Measurements from ENCODE around the gene MAZ.
A peak's percentile ranks its signal among the peaks of the same experiment; 100 is the strongest.

The MAZ gene

DNA sequence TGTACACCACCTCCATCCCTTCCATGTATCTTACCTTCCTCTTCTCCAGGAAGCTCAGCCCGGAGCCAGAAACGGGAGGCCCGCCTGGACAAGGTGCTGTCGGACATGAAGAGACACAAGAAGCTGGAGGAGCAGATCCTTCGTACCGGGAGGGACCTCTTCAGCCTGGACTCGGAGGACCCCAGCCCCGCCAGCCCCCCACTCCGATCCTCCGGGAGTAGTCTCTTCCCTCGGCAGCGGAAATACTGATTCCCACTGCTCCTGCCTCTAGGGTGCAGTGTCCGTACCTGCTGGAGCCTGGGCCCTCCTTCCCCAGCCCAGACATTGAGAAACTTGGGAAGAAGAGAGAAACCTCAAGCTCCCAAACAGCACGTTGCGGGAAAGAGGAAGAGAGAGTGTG lies 13.2 kb downstream of the MAZ start:
- peak overlapping the region; percentile 98 for H3K4me3 ChIP-seq (ENCODE audit: low read depth, low read length)
- TF ChIP-seq, protein P1, sequence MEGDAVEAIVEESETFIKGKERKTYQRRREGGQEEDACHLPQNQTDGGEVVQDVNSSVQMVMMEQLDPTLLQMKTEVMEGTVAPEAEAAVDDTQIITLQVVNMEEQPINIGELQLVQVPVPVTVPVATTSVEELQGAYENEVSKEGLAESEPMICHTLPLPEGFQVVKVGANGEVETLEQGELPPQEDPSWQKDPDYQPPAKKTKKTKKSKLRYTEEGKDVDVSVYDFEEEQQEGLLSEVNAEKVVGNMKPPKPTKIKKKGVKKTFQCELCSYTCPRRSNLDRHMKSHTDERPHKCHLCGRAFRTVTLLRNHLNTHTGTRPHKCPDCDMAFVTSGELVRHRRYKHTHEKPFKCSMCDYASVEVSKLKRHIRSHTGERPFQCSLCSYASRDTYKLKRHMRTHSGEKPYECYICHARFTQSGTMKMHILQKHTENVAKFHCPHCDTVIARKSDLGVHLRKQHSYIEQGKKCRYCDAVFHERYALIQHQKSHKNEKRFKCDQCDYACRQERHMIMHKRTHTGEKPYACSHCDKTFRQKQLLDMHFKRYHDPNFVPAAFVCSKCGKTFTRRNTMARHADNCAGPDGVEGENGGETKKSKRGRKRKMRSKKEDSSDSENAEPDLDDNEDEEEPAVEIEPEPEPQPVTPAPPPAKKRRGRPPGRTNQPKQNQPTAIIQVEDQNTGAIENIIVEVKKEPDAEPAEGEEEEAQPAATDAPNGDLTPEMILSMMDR (IDR thresholded peaks at IDR 0.05; ENCODE audit: low read depth, low read length), result no peak

- TF ChIP-seq, protein P1 (IDR thresholded peaks at IDR 0.05; ENCODE audit: low read depth, low read length), result no peak
- peak within 1 kb of the TSS; percentile 98 for H3K4me3 ChIP-seq (ENCODE audit: low read depth, low read length)
Measured at GRCh38 chr16:29820271-29820701, 14.0 kb downstream of the MAZ start, which contains the start of gene MVP. Gene MVP, plus strand, starts transcription at chr16:29820462. Its CDS starts 10,088 bp downstream, at chr16:29830550.

DNA sequence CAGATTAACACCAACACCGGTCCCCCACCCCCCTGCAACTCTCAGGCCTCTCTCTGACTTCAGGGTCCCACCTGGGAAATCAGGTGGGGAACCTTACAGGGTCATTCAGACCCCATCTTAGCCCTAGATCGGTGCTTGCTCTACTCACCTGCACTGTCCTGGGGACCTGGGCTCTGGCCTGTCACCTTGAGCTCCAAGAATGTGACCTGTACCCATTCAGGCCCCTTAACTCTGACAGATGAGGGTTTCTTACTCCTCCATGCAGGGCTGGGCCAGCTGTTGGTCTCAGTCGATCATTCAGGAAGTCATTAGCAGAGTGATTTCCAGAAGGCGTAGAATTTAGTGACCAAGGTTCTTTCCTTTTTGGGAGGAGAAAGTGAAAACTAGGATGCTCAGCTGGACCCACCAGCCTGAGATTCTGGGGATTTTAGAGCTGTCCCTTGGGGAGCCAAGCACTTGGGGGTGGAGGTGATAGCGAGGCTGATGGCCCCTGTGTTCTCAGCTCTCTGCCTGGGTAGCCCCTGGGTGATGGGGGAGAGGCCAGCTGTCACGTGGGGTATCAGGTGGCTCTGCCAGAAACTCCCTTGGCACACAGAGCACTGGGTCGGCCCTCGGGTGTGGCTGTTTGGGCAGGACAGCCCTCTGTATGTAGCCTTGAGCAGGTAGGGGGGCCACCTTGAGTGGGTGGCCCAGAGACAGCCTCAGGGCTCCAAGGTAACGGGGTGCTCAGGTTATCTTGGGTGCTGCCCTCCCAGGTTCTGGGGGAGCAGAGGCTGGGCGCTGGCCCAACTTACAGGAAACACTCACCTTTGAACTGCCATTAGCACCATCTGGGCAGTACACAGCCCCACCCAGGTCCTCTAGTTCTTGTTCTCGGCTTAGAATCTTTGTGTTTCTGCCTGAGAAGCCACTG lies 14.7 kb downstream of the MAZ start:
- H3K4me3 ChIP-seq (ENCODE audit: low read depth, low read length), result peak overlapping the region; percentile 98
- TF ChIP-seq, protein P1 (IDR thresholded peaks at IDR 0.05; ENCODE audit: low read depth, low read length), result no peak

GRCh38 chr16:29821643-29822115 lies 15.3 kb downstream of the MAZ start:
- TF ChIP-seq, protein P1 (IDR thresholded peaks at IDR 0.05; ENCODE audit: low read depth, low read length), result no peak
- H3K4me3 ChIP-seq (ENCODE audit: low read depth, low read length), result peak overlapping the region; percentile 98

DNA sequence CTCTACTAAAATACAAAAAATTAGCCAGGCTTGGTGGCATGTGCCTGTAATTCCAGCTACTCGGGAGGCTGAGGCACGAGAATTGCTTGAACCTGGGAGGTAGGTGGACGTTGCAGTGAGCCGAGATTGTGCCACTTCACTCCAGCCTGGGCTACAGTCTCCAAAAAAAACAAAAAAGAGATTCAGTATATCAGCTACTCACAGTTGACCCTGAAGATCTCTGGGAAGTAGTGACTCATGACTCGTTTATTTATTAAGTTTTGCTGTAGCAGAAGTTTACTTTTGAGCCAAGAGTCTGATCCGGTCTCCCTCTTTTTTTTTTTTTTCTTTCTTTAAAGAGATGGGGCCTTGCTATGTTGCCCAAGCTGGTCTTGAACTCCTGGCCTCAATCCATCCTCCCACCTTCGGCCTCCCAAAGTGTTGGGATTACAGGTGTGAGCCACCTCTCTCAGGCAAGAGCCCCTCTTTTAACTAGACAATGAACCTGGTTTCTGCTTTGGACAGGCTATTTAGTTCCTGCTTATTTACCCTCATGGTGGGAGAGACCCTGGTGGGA lies 18.3 kb downstream of the MAZ start:
- TF ChIP-seq, protein P1 (IDR thresholded peaks at IDR 0.05; ENCODE audit: low read depth, low read length), result no peak

GRCh38 chr16:29825145-29826044 lies 19.1 kb downstream of the MAZ start:
- H3K4me3 ChIP-seq (ENCODE audit: low read depth, low read length), result peak overlapping the region; percentile 42
- TF ChIP-seq, protein P1 (IDR thresholded peaks at IDR 0.05; ENCODE audit: low read depth, low read length), result no peak

More for the DNA sequence above, 18.3 kb downstream of the MAZ start:
- peak overlapping the region; percentile 42 for H3K4me3 ChIP-seq (ENCODE audit: low read depth, low read length)

Measured in WI38 (cell line).